PC-9 (cell line): Measurements from ENCODE around the gene TIGD1. TPM values are rescaled to one million over a fixed set of nuclear protein-coding genes. Genes with fewer than 3 reads are reported as not detected.

Experiments used
- BruUV-seq: library from RNA; stranded (reverse); fragments of 400-500 nt; replicated peaks from 2 replicates; lab custom pipeline; 2021; lab: Mats Ljungman, UMichigan
- CTCF ChIA-PET: fragments of 300-600 bp; sonication (Branson Sonifier 250); formaldehyde crosslinking; loops from one replicate; lab custom pipeline; 2022; ENCODE audit warnings: antibody characterized with exemption; lab: Charles Lee
- POLR2A ChIA-PET: fragments of 300-600 bp; sonication (Branson Sonifier 250); formaldehyde crosslinking; loops from one replicate; lab custom pipeline; 2022; ENCODE audit warnings: antibody characterized with exemption; ENCODE audit not compliant: unreplicated experiment; lab: Charles Lee
- DNase-seq, 2 experiments: peaks; one replicate each; pipeline versions ENCODE4 v3.0.0 to v3.0.0-alpha.2; 2015 to 2022; ENCODE audit warnings: mixed read lengths in 1 of 2
- H2AFZ ChIP-seq: fragments of 200-600 bp; sonication (generic); 2 replicates; pipeline ENCODE4 v1.8.1; 2017; ENCODE audit warnings: antibody characterized with exemption
- H3F3A ChIP-seq: fragments of 200-600 bp; sonication (generic); 2 replicates; pipeline ENCODE4 v1.8.1; 2017; ENCODE audit warnings: antibody characterized with exemption, mild to moderate bottlenecking, low read depth; ENCODE audit not compliant: insufficient read depth
- H3K27ac ChIP-seq: fragments of 200-600 bp; sonication (generic); 2 replicates; pipeline ENCODE4 v1.6.1; 2016; ENCODE audit warnings: mixed run types
- H3K27me3 ChIP-seq: fragments of 200-600 bp; sonication (generic); 2 replicates; pipeline ENCODE4 v1.6.1; 2016; ENCODE audit warnings: low read depth, mixed run types; ENCODE audit not compliant: insufficient read depth
- H3K36me3 ChIP-seq: fragments of 200-600 bp; sonication (generic); 2 replicates; pipeline ENCODE4 v1.6.1; 2016; ENCODE audit warnings: low read depth, mixed run types
- H3K4me1 ChIP-seq: fragments of 200-600 bp; sonication (generic); replicated peaks from 2 replicates; pipeline ENCODE4 v1.6.1; 2016; ENCODE audit warnings: mixed run types; ENCODE audit not compliant: insufficient read depth
- H3K4me2 ChIP-seq: fragments of 200-600 bp; sonication (generic); 2 replicates; pipeline ENCODE4 v1.6.1; 2017; ENCODE audit warnings: mixed run types
- H3K4me3 ChIP-seq: fragments of 200-600 bp; sonication (generic); 2 replicates; pipeline ENCODE4 v1.6.1; 2016; ENCODE audit warnings: mixed run types
- H3K79me2 ChIP-seq: fragments of 200-600 bp; sonication (generic); 2 replicates; pipeline ENCODE4 v1.6.1; 2017; ENCODE audit warnings: low read depth, mixed run types
- H3K9me2 ChIP-seq: fragments of 200-600 bp; sonication (generic); 2 replicates; pipeline ENCODE4 v1.8.1; 2017; ENCODE audit warnings: mild to moderate bottlenecking; ENCODE audit not compliant: insufficient read depth
- H3K9me3 ChIP-seq: fragments of 200-600 bp; sonication (generic); 2 replicates; pipeline ENCODE4 v1.8.1; 2016; ENCODE audit warnings: low read depth; ENCODE audit not compliant: insufficient read depth
- H4K20me1 ChIP-seq: fragments of 200-600 bp; sonication (generic); 2 replicates; pipeline ENCODE4 v1.8.1; 2017; ENCODE audit not compliant: insufficient read depth
- EZH2 ChIP-seq: fragments of 200-600 bp; sonication (generic); IDR thresholded peaks from 2 replicates; pipeline ENCODE4 v1.8.0; 2017; ENCODE audit warnings: antibody characterized with exemption, low read depth
- intact Hi-C: fragments of 100-400 bp; cut with micrococcal nuclease; formaldehyde crosslinking; loops from one replicate; pipeline ENCODE4 v1.10.0; 2022; ENCODE audit not compliant: unreplicated experiment
- total RNA-seq: library from RNA; stranded (reverse); gene quantifications from 2 replicates; pipeline ENCODE4 v1.2.3, GENCODE V29; 2021
- TF ChIP-seq, protein P1 (sequence below): fragments of 200-600 bp; sonication (generic); conservative IDR thresholded peaks from 2 replicates; pipeline ENCODE4 v1.6.1; 2017; ENCODE audit warnings: mixed run types, antibody characterized with exemption, mild to moderate bottlenecking, moderate library complexity

Gene TIGD1
- total RNA-seq, 1 experiment from 2014 or later: 12.7 TPM

DNA sequence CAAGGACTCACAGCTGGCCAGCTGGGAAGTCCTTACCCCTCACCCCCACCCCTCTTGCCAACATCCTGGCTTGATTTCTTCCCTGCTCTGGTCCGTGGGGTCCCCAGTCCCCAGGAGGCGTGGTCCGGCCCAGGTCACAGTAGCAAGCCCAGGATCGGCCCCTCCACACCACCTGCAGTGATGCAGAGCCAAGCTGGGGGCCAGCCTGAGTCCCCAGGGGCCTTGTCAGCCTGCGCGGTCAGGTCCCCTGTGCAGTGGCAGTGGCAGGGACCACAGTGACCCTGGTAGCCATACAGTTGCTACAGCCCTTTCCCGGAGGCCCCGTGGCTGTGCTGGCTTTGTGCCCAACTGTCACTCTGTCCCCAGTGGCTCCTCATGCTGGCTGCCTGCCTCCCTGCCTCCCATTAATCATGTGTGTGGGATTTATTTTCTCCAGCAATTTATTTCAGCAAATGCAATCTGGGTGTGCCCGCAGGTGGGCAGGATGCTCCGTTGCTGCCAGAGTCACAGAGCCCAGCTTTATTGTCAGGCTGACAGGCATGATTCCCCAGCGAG, 38.9 kb downstream of the TIGD1 start:
- Histone ChIP-seq H3K4me2 (no peak overlapping the region), H4K20me1 (no peaks in the 10 kb centered on the region), H3K9me3 (no peaks in the 10 kb centered on the region), H3K9me2 (no peaks in the 10 kb centered on the region), H3K4me1 (no peaks in the 10 kb centered on the region), H3K79me2 (no peaks in the 10 kb centered on the region), H3K4me3 (no peak overlapping the region), H3F3A (no peaks in the 10 kb centered on the region; the same call in 1 of the 2 replicates), H3K27ac (no peak overlapping the region), H3K36me3 (no peaks in the 10 kb centered on the region), H3K27me3 (peaks cover 23% of the 10 kb centered on the region; the same call in 1 of the 2 replicates), H2AFZ (no peak overlapping the region)
- POLR2A ChIA-PET: no interaction called here
- no peak for DNase-seq
- BruUV-seq: no TSS peak
- TF ChIP-seq EZH2: no peak
- TF ChIP-seq, protein P1, sequence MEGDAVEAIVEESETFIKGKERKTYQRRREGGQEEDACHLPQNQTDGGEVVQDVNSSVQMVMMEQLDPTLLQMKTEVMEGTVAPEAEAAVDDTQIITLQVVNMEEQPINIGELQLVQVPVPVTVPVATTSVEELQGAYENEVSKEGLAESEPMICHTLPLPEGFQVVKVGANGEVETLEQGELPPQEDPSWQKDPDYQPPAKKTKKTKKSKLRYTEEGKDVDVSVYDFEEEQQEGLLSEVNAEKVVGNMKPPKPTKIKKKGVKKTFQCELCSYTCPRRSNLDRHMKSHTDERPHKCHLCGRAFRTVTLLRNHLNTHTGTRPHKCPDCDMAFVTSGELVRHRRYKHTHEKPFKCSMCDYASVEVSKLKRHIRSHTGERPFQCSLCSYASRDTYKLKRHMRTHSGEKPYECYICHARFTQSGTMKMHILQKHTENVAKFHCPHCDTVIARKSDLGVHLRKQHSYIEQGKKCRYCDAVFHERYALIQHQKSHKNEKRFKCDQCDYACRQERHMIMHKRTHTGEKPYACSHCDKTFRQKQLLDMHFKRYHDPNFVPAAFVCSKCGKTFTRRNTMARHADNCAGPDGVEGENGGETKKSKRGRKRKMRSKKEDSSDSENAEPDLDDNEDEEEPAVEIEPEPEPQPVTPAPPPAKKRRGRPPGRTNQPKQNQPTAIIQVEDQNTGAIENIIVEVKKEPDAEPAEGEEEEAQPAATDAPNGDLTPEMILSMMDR: no peak
- intact Hi-C loops: no loop called here
- CTCF ChIA-PET: no interaction called here

DNA sequence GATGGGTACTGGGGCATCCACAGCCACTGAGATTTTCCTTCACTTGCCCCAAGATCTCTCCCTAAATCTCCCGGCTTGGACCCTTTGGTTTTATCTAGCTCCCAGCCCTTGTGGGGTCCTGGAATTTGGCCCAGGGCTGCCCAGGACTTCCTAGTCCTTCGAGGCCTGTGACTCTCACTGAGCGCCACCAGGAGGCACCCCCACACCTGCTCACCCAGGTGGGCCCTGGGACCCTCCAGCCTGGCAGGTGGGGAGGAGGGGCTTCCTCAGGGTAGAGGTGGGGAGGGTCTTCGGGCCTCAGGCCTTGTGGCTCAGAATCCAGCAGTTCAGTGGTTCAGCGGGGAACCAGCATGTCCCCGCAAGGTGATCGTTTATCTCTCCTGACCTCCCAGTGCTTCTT, 42.1 kb downstream of the TIGD1 start:
- H3K4me2 ChIP-seq: no peak overlapping the region
- no peaks in the 10 kb centered on the region for H3K4me1 ChIP-seq
- CTCF ChIA-PET: no interaction called here
- DNase-seq: no peak
- H2AFZ ChIP-seq: no peak overlapping the region
- no peaks in the 10 kb centered on the region for H3K36me3 ChIP-seq
- no peaks in the 10 kb centered on the region for H3K9me2 ChIP-seq
- no peak overlapping the region for H3K27ac ChIP-seq
- H3K79me2 ChIP-seq: no peaks in the 10 kb centered on the region
- POLR2A ChIA-PET: no interaction called here
- no peaks in the 10 kb centered on the region; the same call in 1 of the 2 replicates for H3F3A ChIP-seq
- intact Hi-C loops: no loop called here
- TF ChIP-seq, protein P1: no peak
- no peak for TF ChIP-seq EZH2
- H3K4me3 ChIP-seq: no peak overlapping the region
- peaks cover 49% of the 10 kb centered on the region for H3K27me3 ChIP-seq
- no peaks in the 10 kb centered on the region for H4K20me1 ChIP-seq
- no TSS peak for BruUV-seq
- no peaks in the 10 kb centered on the region for H3K9me3 ChIP-seq

DNA sequence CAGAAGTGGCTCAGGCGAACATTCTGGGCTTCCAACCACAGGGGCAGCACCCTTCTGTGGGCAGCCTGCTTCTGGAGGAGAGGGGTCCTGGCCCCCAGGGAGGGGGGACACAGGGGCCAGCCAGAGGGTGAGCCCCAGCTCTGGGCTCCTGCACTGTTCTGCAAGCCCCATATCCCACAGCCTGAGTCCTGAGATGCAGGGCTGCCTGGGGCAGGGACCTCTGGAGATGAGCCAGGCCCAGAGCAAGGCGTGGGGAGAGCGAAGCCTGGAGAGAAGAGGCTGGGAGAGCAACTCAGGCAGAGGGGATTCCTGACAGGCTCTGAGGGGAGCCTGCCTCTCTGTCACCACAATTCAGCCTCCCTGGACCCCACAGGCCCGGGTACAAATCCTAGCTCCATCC, 43.6 kb downstream of the TIGD1 start:
- no peak overlapping the region for H3K4me2 ChIP-seq
- intact Hi-C loops: no loop called here
- H3K27me3 ChIP-seq: peaks cover 56% of the 10 kb centered on the region
- H3K4me1 ChIP-seq: no peaks in the 10 kb centered on the region
- POLR2A ChIA-PET: no interaction called here
- CTCF ChIA-PET: no interaction called here
- H3K36me3 ChIP-seq: no peaks in the 10 kb centered on the region
- TF ChIP-seq, protein P1: no peak
- TF ChIP-seq EZH2: no peak
- no peaks in the 10 kb centered on the region; the same call in 1 of the 2 replicates for H3F3A ChIP-seq
- no peaks in the 10 kb centered on the region for H3K79me2 ChIP-seq
- no peaks in the 10 kb centered on the region for H3K9me2 ChIP-seq
- H4K20me1 ChIP-seq: no peaks in the 10 kb centered on the region
- no peak for DNase-seq
- H3K27ac ChIP-seq: no peak overlapping the region
- H3K4me3 ChIP-seq: no peak overlapping the region
- H2AFZ ChIP-seq: no peak overlapping the region
- H3K9me3 ChIP-seq: no peaks in the 10 kb centered on the region
- no TSS peak for BruUV-seq
